Tibial nerve (tissue), 4 donors: ENCODE results near the gene RPS6KA2.

ENCODE experiments used
- CTCF ChIP-seq, 5 experiments: fragments of 200-600 bp in 3 of 5; fragments of 450-650 bp in 2 of 5; sonication (generic) in 3 of 5; IDR thresholded peaks; one replicate each; pipeline ENCODE4 v1.5.1; 2016 to 2019; ENCODE audit warnings: antibody characterized with exemption in 5 of 5, mild to moderate bottlenecking in 3 of 5, moderate library complexity in 2 of 5
- EP300 ChIP-seq, 2 donors: sonication (generic); formaldehyde crosslinking; IDR thresholded peaks; one replicate each; pipeline ENCODE4 v1.6.1; 2017; ENCODE audit warnings: antibody characterized with exemption in 2 of 2, mild to moderate bottlenecking in 1 of 2
- POLR2A ChIP-seq, 2 donors: fragments of 450-650 bp; IDR thresholded peaks; one replicate each; pipeline ENCODE4 v1.6.1; 2017; ENCODE audit warnings: antibody characterized with exemption in 2 of 2, mild to moderate bottlenecking in 2 of 2, moderate library complexity in 2 of 2

- TF ChIP-seq CTCF (IDR thresholded peaks at IDR 0.05) (no peak), POLR2A (IDR thresholded peaks at IDR 0.05) (no peak), EP300 (IDR thresholded peaks at IDR 0.05) (no peak)
Observed at GRCh38 chr6:166637812-166638572, 10.9 kb upstream of the RPS6KA2 start.
